Ramos (cell line): ENCODE data around the gene BIVM.
"Not testable (repeated sequence)": the region's sequence is repeated elsewhere in the genome, so short reads cannot be mapped to it uniquely, and the experiment has no call there.

Experiments
- in situ Hi-C: fragments of 300-500 bp; cut with MboI; formaldehyde crosslinking; loops from one replicate; pipeline ENCODE4 v1.14.3; 2022; ENCODE audit warnings: low sequenced_read_pairs; ENCODE audit not compliant: unreplicated experiment

The BIVM gene

GRCh38 chr13:102798581-102799425, at the start of gene BIVM, which contains the start of gene POGLUT2:
TSS of gene BIVM (plus strand) at chr13:102799119. CDS start at chr13:102807268, 8,149 bp downstream.
TSS of gene POGLUT2 (minus strand) at chr13:102798976. CDS start at chr13:102798670, 306 bp downstream.
- in situ Hi-C loops = no loop called here

- in situ Hi-C loops = no loop called here
Measured at GRCh38 chr13:102751886-102752285, 47.0 kb upstream of the BIVM start.

GRCh38 chr13:102757006-102757405, 41.9 kb upstream of the BIVM start:
- in situ Hi-C loops = no loop called here

GRCh38 chr13:102758842-102759241, 40.1 kb upstream of the BIVM start:
- in situ Hi-C loops = no loop called here

GRCh38 chr13:102761071-102761470, 37.8 kb upstream of the BIVM start:
- in situ Hi-C loops = no loop called here

- in situ Hi-C loops = no loop called here
Measured at GRCh38 chr13:102763741-102764140, 35.2 kb upstream of the BIVM start.

GRCh38 chr13:102768909-102769308, 30.0 kb upstream of the BIVM start:
- in situ Hi-C loops = no loop called here

GRCh38 chr13:102769679-102770078, 29.2 kb upstream of the BIVM start:
- in situ Hi-C loops = no loop called here

- in situ Hi-C loops = no loop called here
Measured at GRCh38 chr13:102770435-102770834, 28.5 kb upstream of the BIVM start.

GRCh38 chr13:102771298-102772041, 27.4 kb upstream of the BIVM start:
- in situ Hi-C loops = no loop called here

- in situ Hi-C loops = no loop called here
Measured at GRCh38 chr13:102772042-102772425, 26.9 kb upstream of the BIVM start.

GRCh38 chr13:102773441-102774213, 25.3 kb upstream of the BIVM start, which contains the start of gene TEX30:
TSS of gene TEX30 (minus strand) at chr13:102773786. CDS start at chr13:102770026, 3,760 bp downstream.
- in situ Hi-C loops = no loop called here

- in situ Hi-C loops = no loop called here
Measured at GRCh38 chr13:102774214-102774568, 24.7 kb upstream of the BIVM start.

GRCh38 chr13:102774591-102775520, 24.1 kb upstream of the BIVM start:
- in situ Hi-C loops = no loop called here

- in situ Hi-C loops = no loop called here
Measured at GRCh38 chr13:102776271-102776670, 22.6 kb upstream of the BIVM start.

GRCh38 chr13:102777736-102778135, 21.2 kb upstream of the BIVM start:
- in situ Hi-C loops = no loop called here

- in situ Hi-C loops = no loop called here
Measured at GRCh38 chr13:102779436-102780159, 19.3 kb upstream of the BIVM start.

- in situ Hi-C loops = not testable (repeated sequence)
Measured at GRCh38 chr13:102780656-102781055, 18.3 kb upstream of the BIVM start.

- in situ Hi-C loops = no loop called here
Measured at GRCh38 chr13:102781591-102781990, 17.3 kb upstream of the BIVM start.
